ENCODE results near the gene FREM2. TPM values are rescaled to one million over a fixed set of nuclear protein-coding genes. Genes with fewer than 3 reads are reported as not detected.
A peak's percentile ranks its signal among the peaks of the same experiment; 100 is the strongest.

Gene FREM2
- total RNA-seq, 2 donors from 2014 or later = 0.27 to 0.98 TPM

- intact Hi-C loops (cut with DNase I, micrococcal nuclease) = no loop called here
- DNase-seq = no peak
- ATAC-seq = no peak
Measured at GRCh38 chr13:38680912-38681311, 6.0 kb upstream of the FREM2 start.

- intact Hi-C loops (cut with DNase I, micrococcal nuclease) = no loop called here
- DNase-seq = no peak
- ATAC-seq = no peak
Measured at GRCh38 chr13:38684714-38685113, 2.2 kb upstream of the FREM2 start.

GRCh38 chr13:38685431-38685830, 1.4 kb upstream of the FREM2 start:
- intact Hi-C loops (cut with DNase I, micrococcal nuclease) = no loop called here
- no peak for ATAC-seq
- DNase-seq = no peak

- peak; percentile 56 for ATAC-seq
- intact Hi-C loops (cut with DNase I, micrococcal nuclease) = no loop called here
- DNase-seq = peak in 1 of 2 donors; percentile 9
Measured at GRCh38 chr13:38685974-38686576, 802 bp upstream of the FREM2 start.

- intact Hi-C loops (cut with DNase I, micrococcal nuclease) = no loop called here
- peak in 1 of 2 donors; percentile 12 for DNase-seq
- ATAC-seq = peak; percentile 50
Measured at GRCh38 chr13:38687246-38688229, 661 bp downstream of the FREM2 start.

- intact Hi-C loops (cut with DNase I, micrococcal nuclease) = no loop called here
- no peak for DNase-seq
- no peak for ATAC-seq
Measured at GRCh38 chr13:38688674-38689073, 1.8 kb downstream of the FREM2 start.

- ATAC-seq (no peak), DNase-seq (no peak)
- intact Hi-C loops (cut with DNase I, micrococcal nuclease) = loop anchor here in 1 of 2 donors (10.0 kb wide), 1 partner anchor 65 kb away; no protein-coding TSS in a partner anchor
Measured at GRCh38 chr13:38690231-38690630, 3.4 kb downstream of the FREM2 start.

GRCh38 chr13:38693168-38693567, 6.3 kb downstream of the FREM2 start:
- no peak for ATAC-seq

GRCh38 chr13:38693641-38694040, 6.8 kb downstream of the FREM2 start:
- intact Hi-C loops (cut with DNase I, micrococcal nuclease) = loop anchor here in 1 of 2 donors (10.0 kb wide), 1 partner anchor 61 kb away; no protein-coding TSS in a partner anchor
- DNase-seq (no peak), ATAC-seq (no peak)

More at GRCh38 chr13:38693168-38693567, 6.3 kb downstream of the FREM2 start:
- intact Hi-C loops (cut with DNase I, micrococcal nuclease) = loop anchor here in 1 of 2 donors (10.0 kb wide), 1 partner anchor 62 kb away; no protein-coding TSS in a partner anchor
- no peak for DNase-seq

- intact Hi-C loops (cut with DNase I, micrococcal nuclease) = loop anchor here in 1 of 2 donors (10.0 kb wide), 1 partner anchor 58 kb away; no protein-coding TSS in a partner anchor
- no peak for ATAC-seq
Measured at GRCh38 chr13:38697197-38697596, 10.3 kb downstream of the FREM2 start.

GRCh38 chr13:38697628-38698333, 10.9 kb downstream of the FREM2 start:
- DNase-seq (no peak), ATAC-seq (no peak)
- intact Hi-C loops (cut with DNase I, micrococcal nuclease) = loop anchor here in 1 of 2 donors (10.0 kb wide), 1 partner anchor 57 kb away; no protein-coding TSS in a partner anchor

More at GRCh38 chr13:38697197-38697596, 10.3 kb downstream of the FREM2 start:
- DNase-seq = no peak

GRCh38 chr13:38700051-38700450, 13.2 kb downstream of the FREM2 start:
- ATAC-seq (no peak), DNase-seq (no peak)
- intact Hi-C loops (cut with DNase I, micrococcal nuclease) = no loop called here

- intact Hi-C loops (cut with DNase I, micrococcal nuclease) = no loop called here
- DNase-seq = no peak
- ATAC-seq = no peak
Measured at GRCh38 chr13:38702669-38703068, 15.8 kb downstream of the FREM2 start.

GRCh38 chr13:38703255-38703654, 16.4 kb downstream of the FREM2 start:
- intact Hi-C loops (cut with DNase I, micrococcal nuclease) = no loop called here
- DNase-seq = no peak
- ATAC-seq = no peak

- no peak for ATAC-seq
- intact Hi-C loops (cut with DNase I, micrococcal nuclease) = no loop called here
- DNase-seq = no peak
Measured at GRCh38 chr13:38705365-38705764, 18.5 kb downstream of the FREM2 start.

- DNase-seq = no peak
- no peak for ATAC-seq
- intact Hi-C loops (cut with DNase I, micrococcal nuclease) = no loop called here
Measured at GRCh38 chr13:38707460-38707859, 20.6 kb downstream of the FREM2 start.

GRCh38 chr13:38713046-38713445, 26.2 kb downstream of the FREM2 start:
- DNase-seq (no peak), ATAC-seq (no peak)
- intact Hi-C loops (cut with DNase I, micrococcal nuclease) = no loop called here

GRCh38 chr13:38718374-38718773, 31.5 kb downstream of the FREM2 start:
- DNase-seq (no peak), ATAC-seq (no peak)
- intact Hi-C loops (cut with DNase I, micrococcal nuclease) = no loop called here

GRCh38 chr13:38730332-38730731, 43.5 kb downstream of the FREM2 start:
- intact Hi-C loops (cut with DNase I, micrococcal nuclease) = no loop called here
- no peak for DNase-seq
- ATAC-seq = no peak
